ENCODE results near the gene MED1. TPM values are rescaled to one million over a fixed set of nuclear protein-coding genes. Genes with fewer than 3 reads are reported as not detected.
"Not testable (repeated sequence)": the region's sequence is repeated elsewhere in the genome, so short reads cannot be mapped to it uniquely, and the experiment has no call there.

MED1 gene, protein sequence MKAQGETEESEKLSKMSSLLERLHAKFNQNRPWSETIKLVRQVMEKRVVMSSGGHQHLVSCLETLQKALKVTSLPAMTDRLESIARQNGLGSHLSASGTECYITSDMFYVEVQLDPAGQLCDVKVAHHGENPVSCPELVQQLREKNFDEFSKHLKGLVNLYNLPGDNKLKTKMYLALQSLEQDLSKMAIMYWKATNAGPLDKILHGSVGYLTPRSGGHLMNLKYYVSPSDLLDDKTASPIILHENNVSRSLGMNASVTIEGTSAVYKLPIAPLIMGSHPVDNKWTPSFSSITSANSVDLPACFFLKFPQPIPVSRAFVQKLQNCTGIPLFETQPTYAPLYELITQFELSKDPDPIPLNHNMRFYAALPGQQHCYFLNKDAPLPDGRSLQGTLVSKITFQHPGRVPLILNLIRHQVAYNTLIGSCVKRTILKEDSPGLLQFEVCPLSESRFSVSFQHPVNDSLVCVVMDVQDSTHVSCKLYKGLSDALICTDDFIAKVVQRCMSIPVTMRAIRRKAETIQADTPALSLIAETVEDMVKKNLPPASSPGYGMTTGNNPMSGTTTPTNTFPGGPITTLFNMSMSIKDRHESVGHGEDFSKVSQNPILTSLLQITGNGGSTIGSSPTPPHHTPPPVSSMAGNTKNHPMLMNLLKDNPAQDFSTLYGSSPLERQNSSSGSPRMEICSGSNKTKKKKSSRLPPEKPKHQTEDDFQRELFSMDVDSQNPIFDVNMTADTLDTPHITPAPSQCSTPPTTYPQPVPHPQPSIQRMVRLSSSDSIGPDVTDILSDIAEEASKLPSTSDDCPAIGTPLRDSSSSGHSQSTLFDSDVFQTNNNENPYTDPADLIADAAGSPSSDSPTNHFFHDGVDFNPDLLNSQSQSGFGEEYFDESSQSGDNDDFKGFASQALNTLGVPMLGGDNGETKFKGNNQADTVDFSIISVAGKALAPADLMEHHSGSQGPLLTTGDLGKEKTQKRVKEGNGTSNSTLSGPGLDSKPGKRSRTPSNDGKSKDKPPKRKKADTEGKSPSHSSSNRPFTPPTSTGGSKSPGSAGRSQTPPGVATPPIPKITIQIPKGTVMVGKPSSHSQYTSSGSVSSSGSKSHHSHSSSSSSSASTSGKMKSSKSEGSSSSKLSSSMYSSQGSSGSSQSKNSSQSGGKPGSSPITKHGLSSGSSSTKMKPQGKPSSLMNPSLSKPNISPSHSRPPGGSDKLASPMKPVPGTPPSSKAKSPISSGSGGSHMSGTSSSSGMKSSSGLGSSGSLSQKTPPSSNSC (N-terminal part only)
- 10 to 100 TPM in 2 of 4 donors, 1 to 10 TPM in 2; 4.5 to 27.5 (median 10.0) TPM for polyA plus RNA-seq
- long read RNA-seq, donor 1, result 0 reads
- long read RNA-seq, donor 2, full-length matches to known transcripts, result 1 of 1 reads
- long read RNA-seq, donor 2, partial matches to known transcripts, result 0 of 1 reads
- long read RNA-seq, donor 2, other reads (novel, unspliced or antisense), result 0 of 1 reads
- long read RNA-seq, donor 3, partial matches to known transcripts, result 5 of 5 reads
- long read RNA-seq, donor 3, other reads (novel, unspliced or antisense), result 0 of 5 reads
- long read RNA-seq, donor 4, result 0 reads
- long read RNA-seq, donor 5, result 0 reads
- long read RNA-seq, donor 6, full-length matches to known transcripts, result 1 of 1 reads
- long read RNA-seq, donor 6, partial matches to known transcripts, result 0 of 1 reads
- long read RNA-seq, donor 6, other reads (novel, unspliced or antisense), result 0 of 1 reads
- long read RNA-seq, donor 7, full-length matches to known transcripts, result 2 of 2 reads
- long read RNA-seq, donor 7, partial matches to known transcripts, result 0 of 2 reads
- long read RNA-seq, donor 7, other reads (novel, unspliced or antisense), result 0 of 2 reads
- long read RNA-seq, donor 8, result 0 reads
- long read RNA-seq, donor 9, full-length matches to known transcripts, result 2 of 2 reads
- long read RNA-seq, donor 9, partial matches to known transcripts, result 0 of 2 reads
- long read RNA-seq, donor 9, other reads (novel, unspliced or antisense), result 0 of 2 reads
- long read RNA-seq, donor 10, full-length matches to known transcripts, result 1 of 1 reads
- long read RNA-seq, donor 10, partial matches to known transcripts, result 0 of 1 reads
- long read RNA-seq, donor 10, other reads (novel, unspliced or antisense), result 0 of 1 reads

DNA sequence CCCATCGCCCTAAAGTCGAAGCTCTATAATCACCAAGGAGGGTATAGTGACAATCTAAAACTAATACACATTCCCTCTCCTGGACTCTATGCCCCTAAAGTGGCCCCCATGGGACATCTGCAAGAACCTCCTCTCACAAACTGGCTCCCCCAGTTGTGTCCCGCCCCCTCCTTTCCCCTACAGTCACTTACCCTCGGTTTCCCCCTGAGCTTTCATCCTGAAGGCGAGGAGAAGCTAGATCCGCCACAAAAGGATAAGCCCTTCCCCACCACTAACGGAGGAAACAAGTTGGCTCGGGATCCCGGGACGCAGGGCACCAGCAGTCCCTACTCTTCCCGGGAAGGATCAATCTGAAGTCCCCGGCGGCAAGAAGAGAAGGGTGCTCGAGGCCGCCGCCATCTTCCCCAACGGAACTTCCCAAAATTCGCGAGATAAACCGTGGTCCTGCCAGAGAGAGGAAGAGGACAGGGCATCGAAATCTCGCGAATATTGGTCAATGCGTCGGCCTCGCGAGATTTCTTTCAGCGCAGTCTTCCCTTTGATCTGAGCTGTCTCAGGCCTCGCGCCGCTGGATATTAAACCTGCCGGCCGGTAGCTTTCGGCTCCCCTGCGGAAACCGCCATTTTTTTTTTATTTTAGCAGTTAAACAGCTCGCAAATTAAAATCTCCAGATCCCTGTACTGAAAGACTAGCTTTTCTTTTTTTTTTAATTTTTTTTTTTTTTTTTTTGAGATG is at the start of gene MED1:
MED1 (minus strand) TSS at position 417 of the 735 bp plus-strand sequence; CDS start at position 216, 201 bp downstream.
- Histone ChIP-seq H3K36me3 (ENCODE audit: control insufficient read depth in 3 of 3, insufficient read depth in 2 of 3, low read depth in 1 of 3, low read length in 3 of 3) (peaks cover 0 to 23% (median 3%) of the 10 kb centered on the region in 3 donors), H3K27ac (ENCODE audit: low read depth in 1 of 3, low read length in 2 of 3) (peak within 1 kb of the TSS; percentile 81 to 94 (median 83)), H3K4me3 (ENCODE audit: low read depth in 1 of 3, low read length in 3 of 3) (peak within 1 kb of the TSS; percentile 61 to 98 (median 90)), H3K4me1 (ENCODE audit: control insufficient read depth in 3 of 3, insufficient read depth in 2 of 3, low read depth in 1 of 3, low read length in 2 of 3) (peaks cover 0 to 19% (median 4%) of the 10 kb centered on the region in 3 donors), H3K9me3 (ENCODE audit: control insufficient read depth in 2 of 2, insufficient read depth in 1 of 2, low read depth in 1 of 2, low read length in 1 of 2) (no peaks in the 10 kb centered on the region), H3K27me3 (ENCODE audit: control insufficient read depth in 3 of 3, insufficient read depth in 3 of 3, low read length in 3 of 3) (no peaks in the 10 kb centered on the region)
- DNase-seq (peak; percentile 98), FAIRE-seq (no peak)
- WGBS, 3 donors, result 0 to 1% (median 0%) methylated on average over 37 of the region's 37 CpGs

DNA sequence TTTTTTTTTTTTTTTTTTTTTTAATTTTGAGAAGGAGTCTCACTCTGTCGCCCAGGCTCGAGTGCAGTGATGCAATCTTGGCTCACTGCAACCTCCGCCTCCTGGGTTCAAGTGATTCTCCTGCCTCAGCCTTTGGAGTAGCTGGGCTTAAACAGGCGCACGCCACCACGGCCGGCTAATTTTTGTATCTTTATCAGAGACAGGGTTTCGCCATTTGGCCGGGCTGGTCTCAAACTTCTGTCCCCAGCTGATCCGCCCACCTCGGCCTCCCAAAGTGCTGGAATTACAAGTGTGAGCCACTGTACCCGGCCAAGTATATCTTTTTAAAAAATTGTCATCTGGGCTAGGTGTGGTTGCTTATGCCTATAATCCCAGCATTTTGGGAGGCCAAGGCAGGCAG is 45.9 kb upstream of the MED1 start:
- not testable (repeated sequence) for H3K4me1 ChIP-seq (ENCODE audit: control insufficient read depth in 3 of 3, insufficient read depth in 2 of 3, low read depth in 1 of 3, low read length in 2 of 3); FAIRE-seq; H3K4me3 ChIP-seq (ENCODE audit: low read depth in 1 of 3, low read length in 3 of 3); H3K9me3 ChIP-seq (ENCODE audit: control insufficient read depth in 2 of 2, insufficient read depth in 1 of 2, low read depth in 1 of 2, low read length in 1 of 2); DNase-seq; H3K27ac ChIP-seq (ENCODE audit: low read depth in 1 of 3, low read length in 2 of 3); H3K27me3 ChIP-seq (ENCODE audit: control insufficient read depth in 3 of 3, insufficient read depth in 3 of 3, low read length in 3 of 3)
- 95 to 99% (median 96%) methylated on average over 12 of the region's 12 CpGs for WGBS, 3 donors
- H3K36me3 ChIP-seq (ENCODE audit: control insufficient read depth in 3 of 3, insufficient read depth in 2 of 3, low read depth in 1 of 3, low read length in 3 of 3), result peaks cover 7 to 76% (median 34%) of the 10 kb centered on the region in 3 donors

DNA sequence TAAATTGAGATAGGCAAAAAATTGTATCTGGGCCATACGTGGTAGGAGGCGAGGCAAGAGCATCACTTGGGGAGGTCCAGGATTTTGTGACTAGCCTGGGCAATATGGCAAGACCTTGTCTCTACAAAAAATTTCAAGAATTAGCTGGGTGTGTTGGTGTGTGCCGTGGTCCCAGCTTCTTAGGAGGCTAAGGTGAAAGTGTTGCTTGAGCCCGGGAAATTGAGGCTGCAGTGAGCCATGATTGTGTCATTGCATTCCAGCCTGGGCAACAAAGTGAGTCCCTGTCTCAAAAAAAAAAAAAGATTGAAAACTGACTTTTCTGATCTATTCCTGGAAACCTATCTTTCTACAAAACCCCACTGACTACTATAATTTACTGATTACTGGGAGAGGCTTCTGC is 36.9 kb upstream of the MED1 start:
- Histone ChIP-seq H3K4me3 (ENCODE audit: low read depth in 1 of 3, low read length in 3 of 3) (no peak overlapping the region), H3K36me3 (ENCODE audit: control insufficient read depth in 3 of 3, insufficient read depth in 2 of 3, low read depth in 1 of 3, low read length in 3 of 3) (peaks cover 5 to 63% (median 6%) of the 10 kb centered on the region in 3 donors), H3K9me3 (ENCODE audit: control insufficient read depth in 2 of 2, insufficient read depth in 1 of 2, low read depth in 1 of 2, low read length in 1 of 2) (no peaks in the 10 kb centered on the region), H3K4me1 (ENCODE audit: control insufficient read depth in 3 of 3, insufficient read depth in 2 of 3, low read depth in 1 of 3, low read length in 2 of 3) (no peaks in the 10 kb centered on the region), H3K27ac (ENCODE audit: low read depth in 1 of 3, low read length in 2 of 3) (no peak overlapping the region), H3K27me3 (ENCODE audit: control insufficient read depth in 3 of 3, insufficient read depth in 3 of 3, low read length in 3 of 3) (no peaks in the 10 kb centered on the region)
- no peak for FAIRE-seq
- WGBS, 3 donors, result 93 to 95% (median 95%) methylated on average over 4 of the region's 4 CpGs
- no peak for DNase-seq

DNA sequence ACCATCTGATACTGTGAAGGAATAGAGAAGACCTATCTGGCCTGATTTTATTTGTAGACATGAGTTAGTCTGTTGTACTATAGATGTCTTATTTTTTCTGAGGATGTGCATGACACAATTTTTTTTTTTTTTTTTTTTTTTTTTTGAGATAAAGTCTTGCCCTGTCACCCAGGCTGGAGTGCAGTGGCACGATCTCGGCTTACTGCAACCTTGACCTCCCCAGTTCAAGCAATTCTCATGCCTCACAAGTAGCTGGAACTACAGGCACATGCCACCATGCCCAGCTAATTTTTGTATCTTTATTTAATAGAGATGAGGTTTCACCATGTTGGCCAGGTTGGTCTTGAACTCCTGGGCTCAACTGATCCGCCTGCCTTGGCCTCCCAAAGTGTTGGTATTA is 36.4 kb upstream of the MED1 start:
- not testable (repeated sequence) for H3K4me3 ChIP-seq (ENCODE audit: low read depth in 1 of 3, low read length in 3 of 3); FAIRE-seq; DNase-seq; H3K27me3 ChIP-seq (ENCODE audit: control insufficient read depth in 3 of 3, insufficient read depth in 3 of 3, low read length in 3 of 3); H3K27ac ChIP-seq (ENCODE audit: low read depth in 1 of 3, low read length in 2 of 3); H3K4me1 ChIP-seq (ENCODE audit: control insufficient read depth in 3 of 3, insufficient read depth in 2 of 3, low read depth in 1 of 3, low read length in 2 of 3); H3K9me3 ChIP-seq (ENCODE audit: control insufficient read depth in 2 of 2, insufficient read depth in 1 of 2, low read depth in 1 of 2, low read length in 1 of 2)
- H3K36me3 ChIP-seq (ENCODE audit: control insufficient read depth in 3 of 3, insufficient read depth in 2 of 3, low read depth in 1 of 3, low read length in 3 of 3), result peaks cover 5 to 66% (median 6%) of the 10 kb centered on the region in 3 donors
- WGBS, 3 donors, result 91 to 98% (median 92%) methylated on average over 3 of the region's 3 CpGs

DNA sequence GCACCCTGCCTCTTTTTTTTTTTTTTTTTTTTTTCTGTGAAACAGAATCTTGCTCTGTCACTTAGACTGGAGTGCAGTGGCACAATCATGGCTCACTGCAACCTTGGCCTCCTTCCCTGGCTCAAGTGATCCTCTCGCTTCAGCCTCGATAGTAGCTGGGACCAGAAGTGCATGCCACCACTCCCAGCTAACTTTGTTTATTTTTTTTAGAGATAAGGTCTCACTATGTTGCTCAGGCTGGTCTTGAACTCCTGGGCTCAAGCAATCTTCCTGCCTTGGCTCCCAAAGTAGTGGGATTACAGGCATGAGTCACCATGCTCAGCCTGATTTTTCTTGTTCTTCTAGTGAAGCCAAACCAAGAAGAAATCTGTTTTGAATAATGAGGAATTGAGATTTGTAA is 35.2 kb upstream of the MED1 start:
- H3K9me3 ChIP-seq (ENCODE audit: control insufficient read depth in 2 of 2, insufficient read depth in 1 of 2, low read depth in 1 of 2, low read length in 1 of 2), result no peaks in the 10 kb centered on the region
- 65 to 77% (median 73%) methylated on average over 2 of the region's 2 CpGs for WGBS, 3 donors
- no peak overlapping the region for H3K27ac ChIP-seq (ENCODE audit: low read depth in 1 of 3, low read length in 2 of 3)
- DNase-seq, result no peak
- H3K27me3 ChIP-seq (ENCODE audit: control insufficient read depth in 3 of 3, insufficient read depth in 3 of 3, low read length in 3 of 3), result no peaks in the 10 kb centered on the region
- peaks cover 4 to 67% (median 7%) of the 10 kb centered on the region in 3 donors for H3K36me3 ChIP-seq (ENCODE audit: control insufficient read depth in 3 of 3, insufficient read depth in 2 of 3, low read depth in 1 of 3, low read length in 3 of 3)
- no peak overlapping the region for H3K4me3 ChIP-seq (ENCODE audit: low read depth in 1 of 3, low read length in 3 of 3)
- no peaks in the 10 kb centered on the region for H3K4me1 ChIP-seq (ENCODE audit: control insufficient read depth in 3 of 3, insufficient read depth in 2 of 3, low read depth in 1 of 3, low read length in 2 of 3)
- no peak for FAIRE-seq

DNA sequence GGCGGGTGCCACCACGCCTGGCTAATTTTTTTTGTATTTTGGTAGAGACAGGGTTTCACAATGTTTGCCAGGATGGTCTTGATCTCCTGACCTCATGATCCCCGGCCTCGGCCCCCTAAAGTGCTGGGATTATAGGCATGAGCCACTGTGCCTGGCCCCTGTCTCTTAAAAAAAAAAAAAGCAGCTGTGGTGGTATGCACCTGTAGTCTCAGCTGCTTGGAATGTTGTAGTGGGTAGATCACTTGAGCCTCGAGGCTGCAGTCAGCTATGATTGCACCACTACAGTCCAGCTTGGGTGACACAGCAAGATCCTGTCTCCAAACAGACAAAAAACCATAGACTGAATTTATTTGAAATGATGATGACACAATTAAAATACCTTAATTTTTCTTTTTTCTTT is 34.5 kb upstream of the MED1 start:
- no peak for FAIRE-seq
- 89 to 98% (median 92%) methylated on average over 5 of the region's 5 CpGs for WGBS, 3 donors
- no peak for DNase-seq

More for the DNA sequence above, 34.5 kb upstream of the MED1 start:
- Histone ChIP-seq H3K27ac (ENCODE audit: low read depth in 1 of 3, low read length in 2 of 3) (no peak overlapping the region), H3K4me1 (ENCODE audit: control insufficient read depth in 3 of 3, insufficient read depth in 2 of 3, low read depth in 1 of 3, low read length in 2 of 3) (no peaks in the 10 kb centered on the region), H3K36me3 (ENCODE audit: control insufficient read depth in 3 of 3, insufficient read depth in 2 of 3, low read depth in 1 of 3, low read length in 3 of 3) (peaks cover 2 to 68% (median 4%) of the 10 kb centered on the region in 3 donors), H3K9me3 (ENCODE audit: control insufficient read depth in 2 of 2, insufficient read depth in 1 of 2, low read depth in 1 of 2, low read length in 1 of 2) (no peaks in the 10 kb centered on the region), H3K27me3 (ENCODE audit: control insufficient read depth in 3 of 3, insufficient read depth in 3 of 3, low read length in 3 of 3) (no peaks in the 10 kb centered on the region), H3K4me3 (ENCODE audit: low read depth in 1 of 3, low read length in 3 of 3) (no peak overlapping the region)
